ENCODE results near the gene TFDP2. TPM values are rescaled to one million over a fixed set of nuclear protein-coding genes. Genes with fewer than 3 reads are reported as not detected.
"Not testable (repeated sequence)": the region's sequence is repeated elsewhere in the genome, so short reads cannot be mapped to it uniquely, and the experiment has no call there.

The TFDP2 gene
- total RNA-seq, 2 experiments from 2014 or later, result 21.2 to 22.8 TPM

DNA sequence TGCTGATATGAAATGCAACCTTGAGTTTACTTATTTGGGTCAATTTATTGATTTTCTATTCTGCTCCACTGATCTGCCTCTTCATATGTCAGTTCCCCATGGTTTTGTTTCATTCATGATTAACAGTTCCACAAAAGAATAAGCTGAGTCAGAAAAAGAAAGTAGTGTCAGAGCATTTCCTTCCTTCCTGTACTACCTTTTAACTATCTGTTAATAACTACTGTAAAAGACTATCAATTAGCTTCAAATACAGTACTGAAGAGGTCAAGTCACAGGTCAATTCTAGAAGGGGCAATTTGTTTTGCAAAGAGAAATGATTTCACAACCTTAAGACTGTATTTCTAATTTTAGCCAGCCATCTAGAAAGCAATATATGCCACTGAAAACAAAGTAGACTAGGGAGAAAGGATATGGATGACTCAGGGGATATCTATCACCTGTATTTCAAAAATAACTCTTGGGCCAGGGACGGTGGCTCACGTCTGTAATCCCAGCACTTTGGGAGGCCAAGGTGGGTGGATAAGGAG is 129.5 kb downstream of the TFDP2 start:
- Mint-ChIP-seq H3K4me1 (peaks cover 29% of the 10 kb centered on the region), H3K4me3 (no peak overlapping the region), H3K9me3 (no peaks in the 10 kb centered on the region), H3K27me3 (no peaks in the 10 kb centered on the region), H3K36me3 (ENCODE audit: low read depth) (peaks cover 2% of the 10 kb centered on the region), H3K27ac (peak overlapping the region; percentile 36)
- ChIA-PET POLR2A (interaction anchor here (1.3 kb wide), 1 partner anchor 251 kb away, joined by 4 read pairs; no protein-coding TSS in a partner anchor), CTCF (no interaction called here)
- DNase-seq, result no peak

DNA sequence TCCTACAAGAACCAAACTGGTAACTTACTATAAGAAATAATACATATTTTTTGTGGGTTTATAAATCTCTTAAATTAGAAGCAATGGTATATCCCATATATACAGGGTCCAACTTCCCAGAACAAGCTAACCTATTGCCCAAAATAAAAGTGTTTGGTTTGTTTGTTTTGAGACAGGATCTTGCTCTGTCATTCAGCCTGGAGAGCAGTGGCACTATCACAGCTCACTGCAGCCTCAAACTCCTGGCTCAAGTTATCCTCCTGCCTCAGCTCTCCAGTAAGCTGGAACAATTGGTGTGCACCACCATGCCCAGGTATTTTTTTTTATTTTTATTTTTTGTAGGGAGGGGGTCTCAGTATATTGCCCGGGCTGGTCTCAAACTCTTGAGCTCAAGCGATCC is 135.4 kb downstream of the TFDP2 start:
- H3K4me3 Mint-ChIP-seq, result no peak overlapping the region
- no peaks in the 10 kb centered on the region for H3K4me1 Mint-ChIP-seq
- no peaks in the 10 kb centered on the region for H3K9me3 Mint-ChIP-seq
- POLR2A ChIA-PET, result no interaction called here
- no peak overlapping the region for H3K27ac Mint-ChIP-seq
- CTCF ChIA-PET, result no interaction called here
- no peak for DNase-seq
- no peaks in the 10 kb centered on the region for H3K36me3 Mint-ChIP-seq (ENCODE audit: low read depth)
- no peaks in the 10 kb centered on the region for H3K27me3 Mint-ChIP-seq

DNA sequence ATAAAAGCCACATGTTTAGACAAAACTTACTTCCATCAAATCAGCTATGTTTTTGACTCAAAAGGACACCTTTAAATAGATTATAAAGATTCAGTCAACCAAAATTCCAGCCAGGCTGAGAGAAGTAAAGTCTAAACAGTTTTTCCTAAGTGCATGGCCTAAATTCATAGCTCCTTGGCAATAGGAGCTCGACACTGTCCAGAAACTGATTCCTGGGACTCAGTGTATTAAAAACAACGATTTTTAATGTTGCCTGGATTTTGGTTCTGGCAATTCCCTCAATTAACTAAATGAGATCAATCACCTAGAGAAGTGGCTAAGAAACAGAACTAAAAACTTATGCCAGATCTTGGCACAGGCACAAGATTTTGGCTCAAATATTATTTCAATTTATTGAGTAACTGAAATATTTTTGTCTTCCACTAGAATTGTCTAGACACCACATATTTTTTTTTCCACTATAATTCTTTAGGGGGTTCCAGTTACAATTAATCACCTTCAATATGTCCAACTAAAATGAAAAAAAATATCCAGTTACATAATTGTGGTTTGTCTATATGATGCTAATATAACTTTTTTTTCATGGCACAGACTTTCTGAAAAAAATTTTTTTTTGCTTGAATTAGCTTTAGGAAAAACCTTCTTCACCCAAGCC is 135.9 kb downstream of the TFDP2 start:
- Mint-ChIP-seq H3K27me3 (no peaks in the 10 kb centered on the region), H3K36me3 (ENCODE audit: low read depth) (no peaks in the 10 kb centered on the region), H3K4me3 (no peak overlapping the region), H3K27ac (no peak overlapping the region), H3K9me3 (no peaks in the 10 kb centered on the region), H3K4me1 (no peaks in the 10 kb centered on the region)
- POLR2A ChIA-PET, result no interaction called here
- CTCF ChIA-PET, result no interaction called here
- DNase-seq, result no peak

DNA sequence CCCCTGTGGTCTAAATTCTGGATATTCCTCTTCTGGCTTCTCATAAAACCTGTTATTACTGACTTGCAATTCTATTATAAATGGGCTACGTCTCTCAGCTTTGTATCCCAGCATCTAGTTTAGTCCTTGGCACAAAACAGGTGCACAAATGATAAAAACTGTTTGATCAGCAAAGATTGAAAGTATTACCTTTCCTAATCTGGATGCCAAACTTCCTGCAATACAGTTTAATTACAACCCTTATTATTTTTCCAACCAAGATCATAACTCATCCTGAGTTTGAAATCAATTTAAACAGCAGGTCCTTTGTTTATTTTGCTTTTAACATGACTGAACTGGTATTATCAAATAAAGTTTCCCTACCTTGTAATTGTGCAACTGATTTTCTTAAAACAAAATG is 140.3 kb downstream of the TFDP2 start:
- no peak overlapping the region for H3K27ac Mint-ChIP-seq
- ChIA-PET POLR2A (no interaction called here), CTCF (no interaction called here)
- H3K36me3 Mint-ChIP-seq (ENCODE audit: low read depth), result no peaks in the 10 kb centered on the region
- no peak for DNase-seq
- H3K27me3 Mint-ChIP-seq, result no peaks in the 10 kb centered on the region
- no peaks in the 10 kb centered on the region for H3K9me3 Mint-ChIP-seq
- H3K4me1 Mint-ChIP-seq, result no peaks in the 10 kb centered on the region
- H3K4me3 Mint-ChIP-seq, result no peak overlapping the region

DNA sequence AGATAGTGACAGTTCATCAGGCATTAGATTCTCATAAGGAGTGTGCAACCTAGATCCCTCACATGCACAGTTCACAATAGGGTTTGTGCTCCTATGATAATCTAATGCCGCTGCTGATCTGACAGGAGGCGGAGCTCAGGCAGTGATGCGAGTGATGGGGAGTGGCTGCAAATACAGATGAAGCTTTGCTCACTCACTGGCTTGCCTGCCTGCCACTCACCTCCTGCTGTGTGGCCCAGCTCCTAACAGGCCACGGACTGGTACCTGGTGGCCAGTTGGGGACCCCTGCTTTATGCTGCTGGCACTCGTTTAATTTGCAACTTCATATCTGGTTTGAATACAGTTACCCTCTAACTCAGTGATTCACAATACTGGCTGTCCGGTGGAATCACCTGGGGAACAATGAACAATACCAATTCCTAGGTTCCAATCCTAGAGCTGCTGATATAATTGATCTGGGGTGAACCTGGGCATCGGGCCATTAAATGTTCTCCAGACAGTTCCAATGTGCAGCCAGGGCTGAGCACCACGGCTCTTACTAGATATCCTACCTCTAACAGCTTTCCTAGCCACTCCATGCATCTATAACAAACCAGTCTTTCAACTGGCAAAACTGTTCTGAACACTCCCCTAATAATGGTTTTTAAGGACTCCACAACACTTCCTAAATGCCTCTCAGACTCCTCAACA is 141.5 kb downstream of the TFDP2 start:
- H3K4me1 Mint-ChIP-seq, result no peaks in the 10 kb centered on the region
- H3K27ac Mint-ChIP-seq, result no peak overlapping the region
- no peak overlapping the region for H3K4me3 Mint-ChIP-seq
- no peak for DNase-seq
- no peaks in the 10 kb centered on the region for H3K27me3 Mint-ChIP-seq
- no peaks in the 10 kb centered on the region for H3K36me3 Mint-ChIP-seq (ENCODE audit: low read depth)
- POLR2A ChIA-PET, result no interaction called here
- no peaks in the 10 kb centered on the region for H3K9me3 Mint-ChIP-seq
- CTCF ChIA-PET, result no interaction called here

DNA sequence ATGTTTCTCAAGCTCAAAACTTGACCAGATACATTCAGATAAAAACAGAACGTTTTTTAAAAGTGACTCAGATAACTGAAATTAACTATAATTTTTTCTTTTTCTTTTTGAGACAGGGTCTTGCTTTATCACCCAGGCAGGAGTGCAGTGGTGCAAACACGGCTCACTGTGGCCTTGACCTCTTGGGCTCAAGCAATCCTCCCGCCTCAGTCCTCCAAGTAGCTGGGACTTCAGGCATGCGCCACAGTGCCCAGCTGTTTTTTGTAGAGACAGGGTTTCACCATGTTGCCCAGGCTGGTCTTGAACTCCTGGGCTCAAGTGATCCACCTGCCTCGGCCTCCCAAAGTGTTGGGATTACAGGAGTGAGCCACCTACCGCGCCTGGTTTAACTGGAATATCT is 144.4 kb downstream of the TFDP2 start:
- H3K9me3 Mint-ChIP-seq; H3K4me3 Mint-ChIP-seq; H3K4me1 Mint-ChIP-seq; H3K27me3 Mint-ChIP-seq; H3K27ac Mint-ChIP-seq; H3K36me3 Mint-ChIP-seq (ENCODE audit: low read depth); DNase-seq; CTCF ChIA-PET; POLR2A ChIA-PET: not testable (repeated sequence)

DNA sequence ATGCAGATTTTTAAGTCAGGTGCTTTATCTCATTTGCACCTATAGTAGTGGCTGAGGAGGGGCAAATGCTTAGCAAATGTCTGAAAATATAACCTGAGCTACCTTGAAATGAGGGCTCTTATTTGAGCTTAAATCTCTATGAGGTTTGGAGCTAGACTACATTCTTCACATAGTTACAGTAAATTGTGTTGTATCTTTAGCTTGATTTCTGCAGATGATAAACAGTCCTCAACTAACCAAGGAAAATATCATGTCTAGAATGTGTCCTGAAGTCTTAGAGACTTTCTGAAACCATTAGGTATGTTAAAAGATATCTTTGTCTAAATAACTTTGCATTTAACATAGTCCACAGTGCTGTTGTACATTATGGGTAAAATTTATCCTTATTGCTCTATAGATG is 145.3 kb downstream of the TFDP2 start:
- Mint-ChIP-seq H3K9me3 (no peaks in the 10 kb centered on the region), H3K4me3 (no peak overlapping the region), H3K27me3 (no peaks in the 10 kb centered on the region), H3K36me3 (ENCODE audit: low read depth) (no peaks in the 10 kb centered on the region), H3K27ac (no peak overlapping the region), H3K4me1 (no peaks in the 10 kb centered on the region)
- ChIA-PET CTCF (no interaction called here), POLR2A (no interaction called here)
- no peak for DNase-seq

DNA sequence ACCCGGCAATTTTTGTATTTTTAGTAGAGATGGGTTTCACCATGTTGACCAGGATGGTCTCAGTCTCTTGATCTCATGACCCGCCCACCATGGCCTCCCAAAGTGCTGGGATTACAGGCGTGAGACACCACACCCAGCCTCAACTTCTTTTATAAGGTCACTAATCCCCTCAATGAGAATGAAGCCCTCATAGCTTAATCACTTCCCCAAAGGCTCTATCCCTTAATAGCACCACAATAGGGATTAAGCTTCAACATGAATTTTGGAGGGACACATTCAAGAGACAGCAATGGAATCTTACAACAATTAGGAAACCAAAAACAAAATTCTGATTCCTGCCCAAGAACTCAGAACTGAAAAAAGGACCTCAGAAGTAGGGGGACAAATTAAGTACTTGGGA is 146.1 kb downstream of the TFDP2 start:
- DNase-seq, result no peak
- ChIA-PET POLR2A (no interaction called here), CTCF (no interaction called here)
- Mint-ChIP-seq H3K27me3 (no peaks in the 10 kb centered on the region), H3K36me3 (ENCODE audit: low read depth) (no peaks in the 10 kb centered on the region), H3K27ac (no peak overlapping the region), H3K4me1 (no peaks in the 10 kb centered on the region), H3K9me3 (no peaks in the 10 kb centered on the region), H3K4me3 (no peak overlapping the region)

DNA sequence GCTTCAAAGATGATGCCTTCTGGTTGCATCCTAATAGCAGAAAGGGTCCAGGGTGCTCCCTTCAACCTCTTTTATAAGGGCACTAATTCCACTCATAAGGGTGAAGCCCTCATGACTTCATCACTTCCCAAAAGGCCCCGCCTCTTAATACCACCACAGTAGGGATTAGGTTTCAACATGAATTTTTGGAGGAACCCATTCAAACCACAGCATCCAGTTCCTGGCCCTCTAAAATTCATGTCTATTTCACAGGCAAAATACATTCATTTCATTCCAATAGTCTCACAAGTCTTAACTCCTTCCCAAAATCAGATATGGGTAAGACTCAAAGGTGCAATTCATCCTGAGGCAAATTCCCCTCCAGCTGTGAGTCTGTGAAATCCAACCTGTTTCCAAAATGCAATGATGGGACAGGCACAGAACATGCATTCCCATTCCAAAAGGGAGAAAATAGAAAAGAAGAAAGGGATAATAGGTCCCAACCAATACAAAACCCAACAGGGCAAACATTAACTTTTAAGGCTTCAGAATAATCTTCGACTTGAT is 148.9 kb downstream of the TFDP2 start:
- no peak overlapping the region for H3K27ac Mint-ChIP-seq
- ChIA-PET POLR2A (no interaction called here), CTCF (no interaction called here)
- DNase-seq, result no peak
- no peaks in the 10 kb centered on the region for H3K27me3 Mint-ChIP-seq
- H3K4me3 Mint-ChIP-seq, result no peak overlapping the region
- H3K4me1 Mint-ChIP-seq, result no peaks in the 10 kb centered on the region
- no peaks in the 10 kb centered on the region for H3K9me3 Mint-ChIP-seq
- no peaks in the 10 kb centered on the region for H3K36me3 Mint-ChIP-seq (ENCODE audit: low read depth)

DNA sequence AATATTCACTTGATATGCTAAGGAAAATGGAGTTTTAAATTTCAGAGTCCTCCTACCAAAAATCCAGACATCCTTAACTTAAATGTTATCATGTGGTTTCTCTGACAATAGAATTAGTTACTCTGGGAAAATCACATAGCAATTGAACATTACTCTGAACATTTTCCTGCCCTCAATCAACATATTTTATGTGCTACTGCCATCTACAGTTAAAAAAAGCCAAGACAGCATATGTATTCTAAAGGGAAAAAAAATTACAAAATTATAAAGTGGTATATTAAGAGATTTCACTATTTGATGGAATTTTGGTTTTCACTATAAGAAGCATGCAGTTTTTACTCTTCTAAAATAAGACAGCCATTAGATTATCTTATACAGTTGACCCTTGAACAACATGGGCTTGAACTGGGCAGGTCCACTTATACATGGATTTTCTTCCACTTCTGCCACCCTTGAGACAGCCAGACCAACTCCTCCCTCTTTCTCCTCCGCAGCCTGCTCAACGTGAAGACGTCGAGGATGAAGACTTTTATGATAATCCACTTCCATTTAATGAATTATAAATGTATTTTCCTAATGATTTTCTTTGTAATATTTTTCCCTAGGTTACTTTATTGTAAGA is 150.6 kb downstream of the TFDP2 start:
- Mint-ChIP-seq H3K27ac (no peak overlapping the region), H3K9me3 (no peaks in the 10 kb centered on the region), H3K36me3 (ENCODE audit: low read depth) (no peaks in the 10 kb centered on the region), H3K4me3 (no peak overlapping the region), H3K27me3 (no peaks in the 10 kb centered on the region), H3K4me1 (no peaks in the 10 kb centered on the region)
- CTCF ChIA-PET, result interaction anchor here (1.6 kb wide), 1 partner anchor 36 kb away, joined by 5 read pairs; no protein-coding TSS in a partner anchor
- no peak for DNase-seq
- POLR2A ChIA-PET, result no interaction called here

DNA sequence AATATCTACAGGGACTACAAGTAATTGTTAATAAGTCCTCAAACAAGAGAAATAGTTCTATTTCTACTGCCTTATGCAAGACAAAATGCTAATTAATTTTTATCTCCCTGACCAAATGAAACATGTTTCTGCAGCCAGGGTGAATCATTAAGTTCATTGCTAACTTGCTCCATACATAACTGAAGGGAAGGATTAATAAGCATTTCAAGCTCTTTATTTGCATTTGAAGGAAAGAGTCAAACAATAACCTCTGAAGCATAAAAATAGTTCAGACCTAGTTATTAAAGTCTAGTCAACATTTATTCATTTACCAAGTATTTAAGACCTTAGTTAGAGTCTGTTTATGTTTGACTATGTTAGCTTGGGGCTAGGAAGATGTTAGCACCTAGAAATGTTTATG is 152.9 kb downstream of the TFDP2 start:
- no peak overlapping the region for H3K27ac Mint-ChIP-seq
- H3K4me1 Mint-ChIP-seq, result peaks cover 10% of the 10 kb centered on the region
- no peak overlapping the region for H3K4me3 Mint-ChIP-seq
- CTCF ChIA-PET, result no interaction called here
- H3K9me3 Mint-ChIP-seq, result no peaks in the 10 kb centered on the region
- no peaks in the 10 kb centered on the region for H3K27me3 Mint-ChIP-seq
- no peaks in the 10 kb centered on the region for H3K36me3 Mint-ChIP-seq (ENCODE audit: low read depth)
- POLR2A ChIA-PET, result no interaction called here
- no peak for DNase-seq

DNA sequence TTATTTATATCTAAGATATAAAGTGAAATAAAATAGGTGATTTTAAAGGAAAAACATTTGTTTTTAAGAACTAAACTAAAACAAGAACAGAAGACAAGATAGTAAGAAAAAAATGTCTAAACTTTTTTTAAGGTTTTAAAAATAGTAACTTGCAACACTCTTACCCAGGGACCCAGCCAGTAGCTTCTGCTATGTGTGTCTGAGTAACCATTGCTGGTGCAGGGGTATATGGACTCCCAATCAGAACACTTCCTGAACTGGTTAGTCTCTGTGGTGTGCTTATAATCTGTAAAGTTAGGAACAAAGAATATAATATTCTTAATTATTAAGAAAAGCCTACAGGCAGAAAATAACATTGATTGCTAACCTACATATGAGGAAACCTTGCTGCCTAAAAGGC is 154.5 kb downstream of the TFDP2 start:
- ChIA-PET POLR2A (no interaction called here), CTCF (no interaction called here)
- no peaks in the 10 kb centered on the region for H3K36me3 Mint-ChIP-seq (ENCODE audit: low read depth)
- peaks cover 10% of the 10 kb centered on the region for H3K4me1 Mint-ChIP-seq
- no peaks in the 10 kb centered on the region for H3K27me3 Mint-ChIP-seq
- DNase-seq, result no peak
- H3K27ac Mint-ChIP-seq, result no peak overlapping the region
- no peaks in the 10 kb centered on the region for H3K9me3 Mint-ChIP-seq
- no peak overlapping the region for H3K4me3 Mint-ChIP-seq

DNA sequence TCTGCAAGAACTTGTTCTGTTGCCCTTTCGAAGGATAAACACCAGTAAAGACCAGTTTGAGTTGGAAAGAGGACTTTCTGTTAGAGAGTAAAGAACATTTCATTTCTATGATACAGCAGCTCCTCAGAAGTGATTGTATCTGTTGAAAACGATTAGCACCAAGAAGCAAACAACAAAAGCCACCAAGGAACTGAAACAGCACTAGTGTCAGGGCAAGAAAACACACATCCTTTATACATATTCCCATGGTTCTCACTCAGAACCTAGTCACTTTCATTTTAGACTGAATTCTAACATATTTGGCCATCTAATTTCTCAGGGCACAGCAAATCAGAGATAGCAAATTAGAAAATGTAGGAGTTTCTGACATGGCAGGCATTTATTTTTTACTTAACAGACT is 156.8 kb downstream of the TFDP2 start:
- Mint-ChIP-seq H3K4me3 (no peak overlapping the region), H3K27ac (no peak overlapping the region), H3K9me3 (no peaks in the 10 kb centered on the region), H3K36me3 (ENCODE audit: low read depth) (no peaks in the 10 kb centered on the region), H3K4me1 (peaks cover 10% of the 10 kb centered on the region), H3K27me3 (no peaks in the 10 kb centered on the region)
- DNase-seq, result no peak
- CTCF ChIA-PET, result no interaction called here
- POLR2A ChIA-PET, result no interaction called here

Measured in activated CD4-positive, alpha-beta memory T cell treated with anti-CD3 and anti-CD28 coated beads, Interleukin-2, amount 10 ng/mL, durations not matched to agents 7 days and 5 days (primary cell).